PC-3 (cell line): ENCODE measurements around the gene SEMA3C. TPM values are rescaled to one million over a fixed set of nuclear protein-coding genes. Genes with fewer than 3 reads are reported as not detected.

Experiments used
- ATAC-seq: fragments of 200-7000 bp; cut with Tn5 transposase; 2 replicates; pipeline ENCODE4 v1.9.1; 2020; ENCODE audit warnings: mild to moderate bottlenecking, moderate library complexity
- BruUV-seq: library from RNA; stranded (reverse); fragments of 400-500 nt; replicated peaks from 2 replicates; lab custom pipeline; 2021; lab: Mats Ljungman, UMichigan
- CTCF ChIA-PET: fragments of 300-600 bp; sonication (Branson Sonifier 250); formaldehyde crosslinking; loops from one replicate; lab custom pipeline; 2022; ENCODE audit warnings: antibody characterized with exemption; lab: Charles Lee
- POLR2A ChIA-PET: fragments of 300-600 bp; sonication (Branson Sonifier 250); formaldehyde crosslinking; loops from one replicate; lab custom pipeline; 2022; ENCODE audit warnings: antibody characterized with exemption; ENCODE audit not compliant: unreplicated experiment; lab: Charles Lee
- DNase-seq: peaks from one replicate; pipeline ENCODE4 v3.0.0-alpha.2; 2015
- H2AFZ ChIP-seq: fragments of 300-600 bp; sonication (generic); 2 replicates; pipeline ENCODE4 v1.6.0; 2016; ENCODE audit warnings: antibody characterized with exemption, low read length
- H3F3A ChIP-seq: fragments of 300-600 bp; sonication (generic); one replicate; pipeline ENCODE4 v1.6.0; 2017; ENCODE audit warnings: antibody characterized with exemption, low read length, control low read depth, mild to moderate bottlenecking; ENCODE audit not compliant: unreplicated experiment
- H3K27ac ChIP-seq: fragments of 300-600 bp; sonication (generic); 2 replicates; pipeline ENCODE4 v1.5.1; 2016; ENCODE audit warnings: mild to moderate bottlenecking, low read length
- H3K27me3 ChIP-seq: fragments of 300-600 bp; sonication (generic); 2 replicates; pipeline ENCODE4 v1.6.1; 2016; ENCODE audit warnings: low read length, mixed read lengths
- H3K36me3 ChIP-seq: fragments of 300-600 bp; sonication (generic); 2 replicates; pipeline ENCODE4 v1.6.1; 2016; ENCODE audit warnings: low read depth, mixed run types, low read length, mixed read lengths
- H3K4me1 ChIP-seq: fragments of 300-600 bp; sonication (generic); 2 replicates; pipeline ENCODE4 v1.5.1; 2016; ENCODE audit warnings: low read length; ENCODE audit not compliant: insufficient read depth
- H3K4me2 ChIP-seq: fragments of 300-600 bp; sonication (generic); 2 replicates; pipeline ENCODE4 v1.6.0; 2016; ENCODE audit warnings: low read length
- H3K4me3 ChIP-seq: fragments of 300-600 bp; sonication (generic); 2 replicates; pipeline ENCODE4 v1.5.1; 2016; ENCODE audit warnings: mild to moderate bottlenecking, low read length, mixed read lengths
- H3K79me2 ChIP-seq: fragments of 300-600 bp; sonication (generic); 2 replicates; pipeline ENCODE4 v1.6.1; 2017; ENCODE audit warnings: low read length, mixed read lengths
- H3K9ac ChIP-seq: fragments of 300-600 bp; sonication (generic); 2 replicates; pipeline ENCODE4 v1.6.0; 2016; ENCODE audit warnings: mild to moderate bottlenecking, low read length
- H3K9me2 ChIP-seq: fragments of 300-600 bp; sonication (generic); replicated peaks from 2 replicates; pipeline ENCODE4 v1.6.1; 2016; ENCODE audit warnings: mixed run types, low read length, mixed read lengths
- H3K9me3 ChIP-seq: fragments of 300-600 bp; sonication (generic); 2 replicates; pipeline ENCODE4 v1.6.1; 2016; ENCODE audit warnings: low read length, mixed read lengths
- H4K20me1 ChIP-seq: fragments of 300-600 bp; sonication (generic); 2 replicates; pipeline ENCODE4 v1.6.1; 2016; ENCODE audit warnings: low read length, mixed read lengths
- CTCF ChIP-seq: fragments of 300-600 bp; sonication (generic); conservative IDR thresholded peaks from 2 replicates; pipeline ENCODE4 v1.5.1; 2017; ENCODE audit warnings: antibody characterized with exemption, low read depth, mild to moderate bottlenecking, low read length
- EZH2 ChIP-seq: fragments of 300-600 bp; sonication (generic); IDR thresholded peaks from one replicate; pipeline ENCODE4 v1.6.1; 2017; ENCODE audit warnings: antibody characterized with exemption, mild to moderate bottlenecking, low read length; ENCODE audit not compliant: unreplicated experiment
- intact Hi-C: fragments of 100-400 bp; cut with micrococcal nuclease; formaldehyde crosslinking; loops from 2 replicates; pipeline ENCODE4 v1.9.0; 2023
- total RNA-seq: library from RNA; depleted of rRNA; stranded (reverse); fragments of >200 nt; gene quantifications from 2 replicates; pipeline ENCODE4 v1.2.3, GENCODE V29; 2014

The SEMA3C gene
- total RNA-seq, 1 experiment from 2014 or later: 28.0 TPM

DNA sequence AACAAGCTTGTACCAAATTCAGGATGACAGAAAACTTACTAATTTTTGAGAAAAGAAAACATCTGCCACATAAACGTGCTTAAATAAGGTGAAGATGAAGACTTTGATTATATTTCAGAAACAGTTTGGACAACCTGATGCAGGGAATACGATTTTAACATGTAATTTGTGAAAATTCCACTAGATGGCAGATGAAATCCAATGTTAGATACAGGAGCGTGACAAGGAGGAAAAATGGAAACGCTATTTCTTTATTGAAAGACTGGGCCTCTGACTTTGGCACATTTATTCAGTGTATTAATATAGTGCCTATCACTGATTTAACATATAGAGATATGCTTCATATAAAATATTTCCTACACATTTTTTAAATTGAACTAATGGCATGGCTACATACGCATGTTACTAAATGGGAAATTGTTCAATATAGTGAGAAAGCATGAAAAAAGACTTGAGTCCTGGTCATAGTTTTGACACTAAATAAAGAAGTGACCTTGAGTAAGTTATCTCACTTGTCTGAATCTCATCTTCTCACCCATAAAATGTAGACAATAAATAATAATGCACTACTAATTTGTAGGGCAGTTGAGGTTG, 219.7 kb downstream of the SEMA3C start:
- H3K9me3 ChIP-seq: no peaks in the 10 kb centered on the region
- DNase-seq: peak; percentile 85
- H4K20me1 ChIP-seq: no peaks in the 10 kb centered on the region
- peak; percentile 70 for ATAC-seq
- H3F3A ChIP-seq: no peaks in the 10 kb centered on the region
- ChIA-PET CTCF (no interaction called here), POLR2A (no interaction called here)
- no TSS peak for BruUV-seq
- H3K36me3 ChIP-seq: no peaks in the 10 kb centered on the region
- H3K9me2 ChIP-seq: no peaks in the 10 kb centered on the region
- H3K4me2 ChIP-seq: no peak overlapping the region
- H3K4me1 ChIP-seq: peaks cover 10% of the 10 kb centered on the region; the same call in 1 of the 2 replicates
- H3K79me2 ChIP-seq: no peaks in the 10 kb centered on the region
- H2AFZ ChIP-seq: peak overlapping the region; percentile 33; the same call in 1 of the 2 replicates
- H3K27ac ChIP-seq: no peak overlapping the region
- TF ChIP-seq EZH2 (no peak), CTCF (peak; percentile 81)
- intact Hi-C loops: loop anchor here (1.0 to 5.0 kb wide), 5 partner anchors 38 to 771 kb away; no protein-coding TSS in a partner anchor
- H3K27me3 ChIP-seq: no peaks in the 10 kb centered on the region
- H3K9ac ChIP-seq: no peak overlapping the region
- H3K4me3 ChIP-seq: no peak overlapping the region
